GM15510 (cell line): ENCODE measurements around the gene TEC.

Source experiments
- POLR2A ChIP-seq: IDR thresholded peaks from 3 replicates; pipeline ENCODE4 v1.6.1; 2011; ENCODE audit warnings: borderline replicate concordance; ENCODE audit not compliant: insufficient read length; ENCODE audit errors: extremely low read depth

The TEC gene

DNA sequence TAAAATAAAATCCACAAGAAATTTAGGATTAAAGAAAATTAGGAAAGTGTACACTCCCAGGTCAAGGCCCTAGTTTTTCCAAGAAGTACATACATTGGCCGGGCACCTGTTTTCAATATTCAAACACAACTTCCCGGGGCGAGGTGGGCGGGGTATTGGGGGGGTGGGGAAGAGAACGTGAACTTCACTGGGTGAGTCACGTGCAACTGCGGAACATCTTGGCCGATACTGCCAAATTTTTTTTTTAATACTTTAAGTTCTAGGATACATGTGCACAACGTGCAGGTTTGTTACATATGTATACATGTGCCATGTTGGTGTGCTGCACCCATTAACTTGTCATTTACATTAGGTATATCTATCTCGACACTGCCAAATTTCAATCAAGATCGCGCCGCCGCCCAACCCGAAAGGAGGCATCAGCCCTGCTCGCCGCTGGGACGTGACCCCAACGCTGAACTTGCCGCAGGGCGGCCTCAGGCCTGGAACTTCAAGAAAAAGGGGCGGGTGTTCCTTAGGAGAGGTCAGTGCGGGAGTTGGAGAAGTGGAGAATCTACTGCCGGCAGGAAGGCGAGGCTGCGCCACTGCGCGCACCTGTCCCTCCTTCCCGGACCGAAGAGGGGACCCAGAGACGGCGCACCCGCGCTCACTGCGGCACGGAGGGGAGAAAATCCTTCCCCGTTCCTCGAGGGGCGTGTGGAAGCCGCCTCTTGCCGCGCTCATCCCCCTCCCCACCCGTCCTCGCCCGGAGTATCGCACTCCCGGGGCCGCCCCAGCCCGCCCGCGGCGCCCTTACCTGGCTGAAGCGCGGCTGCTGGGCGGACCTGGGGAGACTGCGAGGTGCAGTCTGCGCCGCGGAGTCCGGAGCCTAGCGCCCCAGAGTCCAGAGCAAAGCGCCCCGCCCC, at the start of gene TEC:
TSS of gene TEC (minus strand) at position 883 of the 905 bp plus-strand sequence. CDS start 41,224 bp downstream, outside the sequence.
- peak; percentile 91 for TF ChIP-seq POLR2A

- TF ChIP-seq POLR2A = no peak
Observed at GRCh38 chr4:48315728-48316630, 46.3 kb upstream of the TEC start.

GRCh38 chr4:48311896-48312295, 42.3 kb upstream of the TEC start:
- no peak for TF ChIP-seq POLR2A

- TF ChIP-seq POLR2A = no peak
Observed at GRCh38 chr4:48308901-48309300, 39.3 kb upstream of the TEC start.

DNA sequence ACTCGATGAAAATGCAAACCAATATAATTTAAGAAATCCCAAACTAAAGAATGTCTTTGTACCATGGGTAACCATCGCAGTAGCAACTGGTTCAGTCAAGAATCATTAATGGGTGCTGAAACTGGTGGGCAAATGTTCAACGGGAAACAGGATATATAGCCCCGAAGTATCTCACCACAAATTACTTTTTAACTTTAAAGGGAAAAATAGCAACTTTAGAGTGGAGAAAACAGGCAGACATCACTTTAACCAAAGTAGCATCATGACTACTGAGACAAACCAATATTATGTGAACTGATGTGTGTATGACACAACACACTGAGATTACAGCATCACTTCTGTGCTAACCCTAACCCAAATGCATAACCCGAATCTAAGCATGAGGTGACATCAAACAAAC, 37.9 kb upstream of the TEC start:
- no peak for TF ChIP-seq POLR2A

- TF ChIP-seq POLR2A = no peak
Observed at GRCh38 chr4:48305508-48305907, 35.9 kb upstream of the TEC start.

- TF ChIP-seq POLR2A = no peak
Observed at GRCh38 chr4:48300004-48300403, 30.4 kb upstream of the TEC start.

GRCh38 chr4:48299560-48299959, 29.9 kb upstream of the TEC start:
- no peak for TF ChIP-seq POLR2A

DNA sequence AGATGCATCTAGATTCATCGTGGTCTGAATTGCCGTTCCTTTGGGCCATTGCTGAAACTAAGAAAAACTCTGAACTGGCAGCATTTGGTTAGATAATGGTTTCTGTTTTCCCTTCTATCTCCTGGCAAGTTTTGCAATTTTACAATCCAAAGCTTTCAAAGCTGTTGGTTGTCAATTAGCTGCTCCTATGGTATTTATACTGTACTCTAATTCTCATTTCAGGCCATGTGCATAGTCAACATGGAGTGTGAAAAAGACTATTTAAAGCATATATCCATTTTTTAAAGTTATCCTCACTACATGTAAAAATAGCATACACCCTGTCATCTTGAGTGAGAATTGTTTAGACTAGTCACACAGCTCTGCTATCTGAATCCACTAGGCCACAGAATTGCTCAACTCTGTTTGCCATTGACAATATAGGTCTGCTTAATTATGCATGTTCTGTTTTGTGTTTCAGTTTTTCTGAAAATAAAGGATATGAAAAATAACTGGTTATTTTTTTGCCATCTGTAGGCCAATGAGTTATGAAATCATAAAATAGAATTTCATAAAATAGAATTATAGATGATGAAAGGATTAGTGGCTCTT, 27.7 kb upstream of the TEC start:
- TF ChIP-seq POLR2A = no peak

- no peak for TF ChIP-seq POLR2A
Observed at GRCh38 chr4:48296365-48296764, 26.7 kb upstream of the TEC start.

DNA sequence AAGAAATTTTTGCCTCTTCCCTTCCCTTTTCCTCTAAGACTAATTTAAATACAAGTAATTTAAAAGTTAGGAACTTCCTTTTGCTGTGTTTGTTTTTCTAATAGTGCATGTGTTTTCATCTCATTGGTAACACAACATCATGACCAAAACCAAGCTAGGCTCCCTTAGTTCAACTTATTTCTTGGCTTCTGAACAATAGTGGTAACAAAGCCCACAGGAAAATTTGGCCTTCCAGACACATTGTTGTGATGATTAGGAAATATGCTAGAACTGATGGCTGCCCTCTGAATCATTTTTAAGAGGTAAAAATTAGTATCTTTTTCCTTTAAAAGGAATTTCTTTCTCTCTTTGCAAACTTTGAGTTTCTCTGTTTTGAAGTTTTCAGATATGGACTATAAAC, 25.5 kb upstream of the TEC start:
- no peak for TF ChIP-seq POLR2A

GRCh38 chr4:48290146-48290772, 20.6 kb upstream of the TEC start:
- no peak for TF ChIP-seq POLR2A

DNA sequence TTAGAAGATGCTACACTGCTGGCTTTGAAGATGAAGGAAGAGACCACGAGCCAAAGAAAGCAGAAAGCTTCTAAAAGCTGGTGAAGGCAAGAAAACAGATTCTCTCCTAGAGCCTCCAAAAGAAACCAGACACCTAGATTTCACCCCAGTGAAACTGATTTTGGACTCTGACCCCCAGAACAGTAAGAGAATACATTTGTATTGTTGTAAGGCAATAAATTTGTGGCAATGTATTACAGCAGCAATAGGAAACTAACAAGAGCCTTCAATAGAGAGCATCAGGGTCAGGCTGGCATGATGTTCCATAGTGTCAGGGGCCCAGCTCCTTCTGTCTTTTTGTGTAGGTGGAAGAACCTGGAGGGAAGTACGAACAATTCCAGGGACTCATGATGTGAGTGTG, 6.0 kb upstream of the TEC start:
- no peak for TF ChIP-seq POLR2A

DNA sequence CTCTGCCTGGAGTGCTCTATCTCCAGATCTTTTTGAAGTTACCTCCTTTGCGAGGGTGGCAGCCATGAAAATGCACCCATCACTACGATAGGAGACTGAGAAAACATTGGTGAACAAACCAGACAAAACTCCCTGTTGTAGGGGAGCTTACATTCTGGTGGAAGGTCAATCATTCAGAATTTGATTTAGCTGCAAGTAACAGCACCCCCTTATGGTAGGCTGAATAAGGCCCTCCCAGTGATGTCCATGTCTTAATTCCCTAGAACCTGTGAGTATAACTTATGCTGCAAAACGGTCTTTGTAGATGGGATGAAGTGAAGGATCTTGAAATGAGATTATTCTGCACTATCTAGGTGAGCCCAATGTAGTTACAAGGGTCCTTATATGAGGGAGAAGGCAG, 5.6 kb upstream of the TEC start:
- no peak for TF ChIP-seq POLR2A

DNA sequence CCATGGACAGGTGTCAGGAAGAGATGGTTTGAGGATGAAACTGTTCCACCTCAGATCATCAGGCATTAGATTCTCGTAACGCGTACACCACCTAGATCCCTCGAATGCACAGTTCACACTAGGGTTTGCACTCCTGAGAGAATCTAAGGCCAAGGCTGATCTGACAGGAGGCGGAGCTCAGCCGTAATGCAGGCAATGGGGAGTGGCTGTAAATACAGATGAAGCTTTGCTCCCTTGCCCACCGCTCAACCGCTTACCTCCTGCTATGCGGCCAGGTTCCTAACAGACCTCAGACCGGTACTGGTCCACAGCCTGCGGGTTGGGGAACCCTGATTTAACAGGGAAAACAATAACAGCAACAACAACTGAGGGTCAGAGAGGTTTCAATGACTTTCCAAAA, 2.0 kb upstream of the TEC start:
- TF ChIP-seq POLR2A = no peak

- TF ChIP-seq POLR2A = no peak
Observed at GRCh38 chr4:48270951-48271473, 1.4 kb upstream of the TEC start.
